ENCODE data around the gene PLCL1. TPM values are rescaled to one million over a fixed set of nuclear protein-coding genes. Genes with fewer than 3 reads are reported as not detected.

Gene PLCL1
- total RNA-seq, 1 experiment from 2014 or later, result 0.07 TPM

DNA sequence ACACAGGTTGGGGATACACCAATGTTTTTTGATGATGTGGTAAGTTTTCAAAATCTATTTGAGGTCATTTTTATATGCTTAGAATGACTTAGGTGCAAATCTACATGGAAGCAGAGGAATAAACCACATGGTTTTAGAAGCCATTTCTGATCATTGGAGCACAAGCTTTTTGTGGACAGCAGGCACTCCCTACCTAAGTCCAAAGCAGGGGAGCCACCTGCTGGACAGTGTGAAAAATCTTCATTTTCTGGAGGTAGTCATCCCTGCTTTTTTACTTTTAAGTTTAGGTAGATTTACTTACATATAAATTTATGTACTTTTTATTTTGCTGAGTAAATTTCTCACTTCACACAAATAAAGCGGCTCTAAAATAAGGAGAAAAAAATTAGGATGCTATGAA, 323.2 kb downstream of the PLCL1 start:
- Mint-ChIP-seq H3K27me3 (ENCODE audit: unreplicated experiment) (peaks cover 37% of the 10 kb centered on the region), H3K36me3 (ENCODE audit: insufficient read depth, unreplicated experiment) (no peaks in the 10 kb centered on the region), H3K4me1 (ENCODE audit: low read depth, unreplicated experiment) (no peaks in the 10 kb centered on the region), H3K9me3 (ENCODE audit: low read depth, unreplicated experiment) (no peaks in the 10 kb centered on the region), H3K4me3 (ENCODE audit: low read depth, unreplicated experiment) (no peak overlapping the region), H3K27ac (ENCODE audit: unreplicated experiment) (no peak overlapping the region)
- intact Hi-C loops (cut with micrococcal nuclease; ENCODE audit: unreplicated experiment), result loop anchor here (1.0 to 5.0 kb wide), 3 partner anchors 169 to 324 kb away; no protein-coding TSS in a partner anchor
- BruUV-seq (replicated peaks), result no TSS peak
- DNase-seq, result peak; percentile 46
- CTCF ChIA-PET, result interaction anchor here (0.7 to 1.0 kb wide), 4 partner anchors 89 to 865 kb away, joined by 3 to 5 read pairs (median 4); no protein-coding TSS in a partner anchor
- TF ChIP-seq, protein P1, sequence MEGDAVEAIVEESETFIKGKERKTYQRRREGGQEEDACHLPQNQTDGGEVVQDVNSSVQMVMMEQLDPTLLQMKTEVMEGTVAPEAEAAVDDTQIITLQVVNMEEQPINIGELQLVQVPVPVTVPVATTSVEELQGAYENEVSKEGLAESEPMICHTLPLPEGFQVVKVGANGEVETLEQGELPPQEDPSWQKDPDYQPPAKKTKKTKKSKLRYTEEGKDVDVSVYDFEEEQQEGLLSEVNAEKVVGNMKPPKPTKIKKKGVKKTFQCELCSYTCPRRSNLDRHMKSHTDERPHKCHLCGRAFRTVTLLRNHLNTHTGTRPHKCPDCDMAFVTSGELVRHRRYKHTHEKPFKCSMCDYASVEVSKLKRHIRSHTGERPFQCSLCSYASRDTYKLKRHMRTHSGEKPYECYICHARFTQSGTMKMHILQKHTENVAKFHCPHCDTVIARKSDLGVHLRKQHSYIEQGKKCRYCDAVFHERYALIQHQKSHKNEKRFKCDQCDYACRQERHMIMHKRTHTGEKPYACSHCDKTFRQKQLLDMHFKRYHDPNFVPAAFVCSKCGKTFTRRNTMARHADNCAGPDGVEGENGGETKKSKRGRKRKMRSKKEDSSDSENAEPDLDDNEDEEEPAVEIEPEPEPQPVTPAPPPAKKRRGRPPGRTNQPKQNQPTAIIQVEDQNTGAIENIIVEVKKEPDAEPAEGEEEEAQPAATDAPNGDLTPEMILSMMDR (IDR thresholded peaks at IDR 0.05; ENCODE audit: unreplicated experiment), result peak; percentile 45

DNA sequence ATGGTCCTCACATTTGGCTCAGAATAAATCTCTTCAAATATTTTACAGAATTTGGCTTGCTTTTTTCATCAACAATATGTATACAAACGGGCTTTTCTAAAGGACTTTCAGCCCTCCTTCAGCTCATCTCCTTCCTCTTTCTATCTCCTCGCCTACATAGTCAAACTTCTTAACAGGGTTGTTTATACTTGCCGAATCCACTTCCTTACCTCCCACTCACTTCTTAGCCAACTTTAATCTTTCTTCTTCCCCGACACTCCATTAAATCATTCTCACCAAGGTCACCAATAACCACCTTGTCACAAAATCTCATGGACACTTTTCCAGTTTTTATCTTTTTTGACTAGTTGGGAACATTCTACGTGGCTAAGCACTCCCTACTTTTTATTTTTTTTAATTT, 325.2 kb downstream of the PLCL1 start:
- no TSS peak for BruUV-seq (replicated peaks)
- no peaks in the 10 kb centered on the region for H3K4me1 Mint-ChIP-seq (ENCODE audit: low read depth, unreplicated experiment)
- TF ChIP-seq, protein P1 (IDR thresholded peaks at IDR 0.05; ENCODE audit: unreplicated experiment), result no peak
- no peak for DNase-seq
- intact Hi-C loops (cut with micrococcal nuclease; ENCODE audit: unreplicated experiment), result loop anchor here (5.0 kb wide), 1 partner anchor 277 kb away; no protein-coding TSS in a partner anchor
- no peaks in the 10 kb centered on the region for H3K36me3 Mint-ChIP-seq (ENCODE audit: insufficient read depth, unreplicated experiment)
- no peaks in the 10 kb centered on the region for H3K9me3 Mint-ChIP-seq (ENCODE audit: low read depth, unreplicated experiment)
- CTCF ChIA-PET, result no interaction called here
- H3K27ac Mint-ChIP-seq (ENCODE audit: unreplicated experiment), result no peak overlapping the region
- peaks cover 37% of the 10 kb centered on the region for H3K27me3 Mint-ChIP-seq (ENCODE audit: unreplicated experiment)
- no peak overlapping the region for H3K4me3 Mint-ChIP-seq (ENCODE audit: low read depth, unreplicated experiment)

DNA sequence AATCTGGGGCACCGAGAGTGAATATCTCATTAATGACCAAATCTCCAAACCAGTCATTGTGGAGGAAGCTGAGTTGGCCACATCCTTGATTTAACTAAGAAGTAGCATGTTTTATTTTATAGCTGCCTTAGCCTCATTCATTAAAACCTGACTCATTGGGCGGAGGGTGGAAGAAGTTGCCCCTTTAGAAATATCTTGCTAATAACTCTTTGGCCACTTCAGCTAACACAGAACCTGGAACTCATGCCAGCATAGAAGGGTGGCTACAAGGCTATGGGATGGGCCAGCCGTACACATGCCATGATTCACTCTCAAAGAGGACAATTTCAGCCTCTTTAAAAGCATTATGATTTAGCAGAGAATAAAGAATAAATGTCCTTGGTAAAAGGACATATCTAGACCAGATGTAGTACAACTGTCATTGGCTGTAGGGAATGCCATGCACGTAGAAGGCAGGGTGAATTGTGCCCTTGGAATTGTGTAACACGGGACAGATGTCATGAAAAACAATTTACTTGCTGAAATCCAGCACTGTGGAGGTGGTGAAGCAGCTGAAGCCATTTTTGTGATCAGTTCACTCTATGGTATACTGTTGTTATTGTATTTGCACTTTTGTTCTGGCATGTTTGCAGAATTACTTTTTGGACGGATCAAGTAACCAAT, 330.0 kb downstream of the PLCL1 start:
- DNase-seq, result no peak
- H3K36me3 Mint-ChIP-seq (ENCODE audit: insufficient read depth, unreplicated experiment), result no peaks in the 10 kb centered on the region
- H3K27me3 Mint-ChIP-seq (ENCODE audit: unreplicated experiment), result peaks cover 28% of the 10 kb centered on the region
- TF ChIP-seq, protein P1 (IDR thresholded peaks at IDR 0.05; ENCODE audit: unreplicated experiment), result no peak
- intact Hi-C loops (cut with micrococcal nuclease; ENCODE audit: unreplicated experiment), result no loop called here
- H3K4me1 Mint-ChIP-seq (ENCODE audit: low read depth, unreplicated experiment), result no peaks in the 10 kb centered on the region
- H3K27ac Mint-ChIP-seq (ENCODE audit: unreplicated experiment), result no peak overlapping the region
- no peak overlapping the region for H3K4me3 Mint-ChIP-seq (ENCODE audit: low read depth, unreplicated experiment)
- BruUV-seq (replicated peaks), result no TSS peak
- CTCF ChIA-PET, result no interaction called here
- H3K9me3 Mint-ChIP-seq (ENCODE audit: low read depth, unreplicated experiment), result no peaks in the 10 kb centered on the region

DNA sequence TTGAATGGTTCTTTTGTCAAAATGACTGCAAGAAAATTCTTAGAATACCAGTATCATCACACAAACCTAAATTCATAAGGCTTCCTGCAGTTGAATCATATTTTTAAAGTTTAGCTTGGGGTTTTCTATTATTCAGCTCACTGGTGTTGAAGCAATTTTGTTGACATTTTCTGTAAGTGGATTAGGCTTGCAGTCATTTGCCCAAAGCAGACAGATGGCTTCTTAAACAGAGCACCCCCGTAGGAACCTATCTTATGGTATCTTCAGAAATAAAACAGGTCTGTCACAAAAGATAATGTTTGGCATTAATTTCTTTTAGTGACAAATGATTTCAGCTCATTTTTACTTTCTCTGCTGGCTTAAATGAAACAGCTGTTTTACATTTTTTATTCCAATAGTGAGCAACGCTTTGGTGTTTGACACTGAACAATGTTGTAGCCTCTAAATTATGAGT, 331.1 kb downstream of the PLCL1 start:
- DNase-seq, result no peak
- no TSS peak for BruUV-seq (replicated peaks)
- H3K27ac Mint-ChIP-seq (ENCODE audit: unreplicated experiment), result no peak overlapping the region
- no peak overlapping the region for H3K4me3 Mint-ChIP-seq (ENCODE audit: low read depth, unreplicated experiment)
- intact Hi-C loops (cut with micrococcal nuclease; ENCODE audit: unreplicated experiment), result no loop called here
- no peaks in the 10 kb centered on the region for H3K36me3 Mint-ChIP-seq (ENCODE audit: insufficient read depth, unreplicated experiment)
- CTCF ChIA-PET, result no interaction called here
- H3K27me3 Mint-ChIP-seq (ENCODE audit: unreplicated experiment), result peaks cover 18% of the 10 kb centered on the region
- no peaks in the 10 kb centered on the region for H3K9me3 Mint-ChIP-seq (ENCODE audit: low read depth, unreplicated experiment)
- TF ChIP-seq, protein P1 (IDR thresholded peaks at IDR 0.05; ENCODE audit: unreplicated experiment), result no peak
- H3K4me1 Mint-ChIP-seq (ENCODE audit: low read depth, unreplicated experiment), result no peaks in the 10 kb centered on the region

Measured in Calu3 (cell line).